ENCODE data around the gene MDH1. TPM values are rescaled to one million over a fixed set of nuclear protein-coding genes. Genes with fewer than 3 reads are reported as not detected.

MDH1 gene
- total and polyA plus RNA-seq, 9 of the 15 experiments (the other 6 are each of a cell fraction or from before 2014, with no cell fraction given): 191 to 1,225 (median 284) TPM

DNA sequence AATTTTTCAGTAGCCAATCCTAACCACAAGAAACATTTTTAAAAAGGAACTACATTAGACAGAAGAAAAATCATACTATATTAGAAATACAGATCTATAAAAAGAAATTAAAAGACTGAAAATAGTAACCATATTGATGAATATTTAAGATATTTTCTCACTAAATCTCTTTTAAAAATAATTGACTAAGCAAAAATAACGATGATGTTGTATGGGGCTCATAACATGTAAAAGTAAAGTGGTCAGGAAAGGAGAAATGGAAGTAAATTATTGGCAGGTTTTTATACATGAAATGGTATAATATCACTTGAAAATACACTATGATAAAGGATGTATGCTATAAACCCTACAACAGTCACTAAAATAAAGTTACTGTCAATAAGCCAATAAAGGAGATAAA, 5.9 kb upstream of the MDH1 start:
- POLR2A ChIA-PET: no interaction called here
- FAIRE-seq: no peak

DNA sequence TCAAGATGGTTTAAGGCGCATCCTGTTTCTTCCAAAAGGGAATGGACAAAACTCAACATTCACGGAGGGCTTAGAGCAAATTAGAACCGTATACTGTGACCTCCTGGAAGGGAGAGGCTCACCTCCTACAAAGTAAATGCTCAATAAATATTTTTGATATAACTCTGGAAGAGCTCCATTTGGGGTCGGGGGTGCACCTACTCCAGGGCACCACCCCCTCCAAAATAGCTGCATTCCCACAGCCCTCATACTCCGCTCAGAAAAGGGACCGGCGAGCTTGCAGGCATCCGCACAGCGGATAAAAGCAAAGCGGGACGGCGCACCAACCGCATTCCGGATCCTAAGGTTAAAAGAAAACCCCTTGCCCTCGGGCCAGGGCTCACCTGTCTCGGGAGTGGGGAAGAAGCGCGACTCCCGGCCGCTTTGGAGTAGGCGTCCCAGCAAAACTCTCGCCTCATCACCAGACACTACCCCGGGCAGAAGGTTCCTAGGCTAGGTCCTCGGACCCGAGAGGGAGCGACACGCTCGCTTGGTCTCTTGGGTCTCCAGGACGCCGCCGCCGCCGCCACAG, 864 bp upstream of the MDH1 start:
- H3K4me1 ChIP-seq (replicated peaks in 1 of 2; ENCODE audit: control insufficient read depth in 2 of 2, insufficient read depth in 2 of 2, low read length in 2 of 2): peaks cover 0 to 14% of the 10 kb centered on the region in 2 experiments; a peak in 3 of 5 replicates
- peak; percentile 7 for ATAC-seq
- CTCF ChIA-PET (ENCODE audit: low intra/inter-chr PET ratio): no interaction called here
- POLR2A ChIA-PET: interaction anchor here (0.7 to 2.7 kb wide), 13 partner anchors 10 to 593 kb away, joined by 3 to 17 read pairs (median 4); partner anchors contain the start of gene UGP2
- no TSS peak for BruUV-seq (replicated peaks)
- peaks cover 16% of the 10 kb centered on the region; the same call in 1 of the 3 replicates for H3K36me3 ChIP-seq (ENCODE audit: control insufficient read depth, insufficient read depth, low read length)
- intact Hi-C loops (cut with micrococcal nuclease) (loop anchor here (10.0 kb wide), 1 partner anchor 257 kb away; the partner anchor contains the start of gene UGP2), in situ Hi-C loops (cut with MboI) (no loop called here)
- no peaks in the 10 kb centered on the region for H3K27me3 ChIP-seq (ENCODE audit: control insufficient read depth in 2 of 2, insufficient read depth in 2 of 2, low read length in 2 of 2)
- no peak for DNase-seq (ENCODE audit: extremely low read depth in 1 of 4, low spot score in 3 of 4)
- peak overlapping the region; percentile 79 for H3K27ac ChIP-seq (ENCODE audit: extremely low read depth, low read depth, low read length)
- no peaks in the 10 kb centered on the region for H3K9me1 ChIP-seq (ENCODE audit: control insufficient read depth, insufficient read depth, low read length)
- under 1% methylated on average over 31 of the region's 33 CpGs for WGBS (ENCODE audit: insufficient coverage, low coverage, missing lambda C conversion rate)
- peaks cover 58% of the 10 kb centered on the region for H3K79me2 ChIP-seq (ENCODE audit: control insufficient read depth, insufficient read depth, low read length)
- H3K9me3 ChIP-seq (replicated peaks; ENCODE audit: control insufficient read depth, insufficient read depth, low read depth, low read length): no peaks in the 10 kb centered on the region
- no peaks in the 10 kb centered on the region for H4K20me1 ChIP-seq (replicated peaks; ENCODE audit: control insufficient read depth, insufficient read depth, low read length)
- peak overlapping the region; percentile 97 for H2AFZ ChIP-seq (ENCODE audit: low read depth, low read length)
- H3K4me3 ChIP-seq: peak overlapping the region; percentile 96
- peak overlapping the region; percentile 97 for H3K4me2 ChIP-seq (ENCODE audit: insufficient read depth, low read length)
- peak overlapping the region; percentile 56 to 91 for H3K9ac ChIP-seq (ENCODE audit: insufficient read depth in 1 of 2, low read depth in 2 of 2, low read length in 2 of 2)
- FAIRE-seq: no peak
- TF ChIP-seq EHMT2 (IDR thresholded peaks at IDR 0.05) (no peak), SREBF1 (IDR thresholded peaks at IDR 0.05; ENCODE audit: borderline replicate concordance, low read depth, low read length) (no peak), EZH2 (IDR thresholded peaks at IDR 0.05; ENCODE audit: borderline replicate concordance, low read depth, low read length) (no peak), POLR2G (IDR thresholded peaks at IDR 0.05; ENCODE audit: low read depth, low read length) (peak; percentile 66), CBX3 (IDR thresholded peaks at IDR 0.05; ENCODE audit: borderline replicate concordance in 1 of 2, low read length in 2 of 2) (0 out of 3 replicates have a peak, but pooled peaks of 1 of the 2 experiments have one; percentile 40), HDAC2 (IDR thresholded peaks at IDR 0.05) (no peak), ZNF644 (tag; IDR thresholded peaks at IDR 0.05; ENCODE audit: low read depth) (no peak), NR2C2 (CRISPR knock-in tag; IDR thresholded peaks at IDR 0.05) (no peak), NR2C2 (tag; IDR thresholded peaks at IDR 0.05) (no peak)
- TF ChIP-seq, protein P1, sequence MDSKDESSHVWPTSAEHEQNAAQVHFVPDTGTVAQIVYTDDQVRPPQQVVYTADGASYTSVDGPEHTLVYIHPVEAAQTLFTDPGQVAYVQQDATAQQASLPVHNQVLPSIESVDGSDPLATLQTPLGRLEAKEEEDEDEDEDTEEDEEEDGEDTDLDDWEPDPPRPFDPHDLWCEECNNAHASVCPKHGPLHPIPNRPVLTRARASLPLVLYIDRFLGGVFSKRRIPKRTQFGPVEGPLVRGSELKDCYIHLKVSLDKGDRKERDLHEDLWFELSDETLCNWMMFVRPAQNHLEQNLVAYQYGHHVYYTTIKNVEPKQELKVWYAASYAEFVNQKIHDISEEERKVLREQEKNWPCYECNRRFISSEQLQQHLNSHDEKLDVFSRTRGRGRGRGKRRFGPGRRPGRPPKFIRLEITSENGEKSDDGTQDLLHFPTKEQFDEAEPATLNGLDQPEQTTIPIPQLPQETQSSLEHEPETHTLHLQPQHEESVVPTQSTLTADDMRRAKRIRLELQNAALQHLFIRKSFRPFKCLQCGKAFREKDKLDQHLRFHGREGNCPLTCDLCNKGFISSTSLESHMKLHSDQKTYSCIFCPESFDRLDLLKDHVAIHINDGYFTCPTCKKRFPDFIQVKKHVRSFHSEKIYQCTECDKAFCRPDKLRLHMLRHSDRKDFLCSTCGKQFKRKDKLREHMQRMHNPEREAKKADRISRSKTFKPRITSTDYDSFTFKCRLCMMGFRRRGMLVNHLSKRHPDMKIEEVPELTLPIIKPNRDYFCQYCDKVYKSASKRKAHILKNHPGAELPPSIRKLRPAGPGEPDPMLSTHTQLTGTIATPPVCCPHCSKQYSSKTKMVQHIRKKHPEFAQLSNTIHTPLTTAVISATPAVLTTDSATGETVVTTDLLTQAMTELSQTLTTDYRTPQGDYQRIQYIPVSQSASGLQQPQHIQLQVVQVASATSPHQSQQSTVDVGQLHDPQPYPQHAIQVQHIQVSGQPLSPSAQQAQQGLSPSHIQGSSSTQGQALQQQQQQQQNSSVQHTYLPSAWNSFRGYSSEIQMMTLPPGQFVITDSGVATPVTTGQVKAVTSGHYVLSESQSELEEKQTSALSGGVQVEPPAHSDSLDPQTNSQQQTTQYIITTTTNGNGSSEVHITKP (IDR thresholded peaks at IDR 0.05; ENCODE audit: partially characterized antibody): peak; percentile 82

More for the DNA sequence above, 5.9 kb upstream of the MDH1 start:
- Histone ChIP-seq H3K79me2 (ENCODE audit: control insufficient read depth, insufficient read depth, low read length) (peaks cover 16% of the 10 kb centered on the region), H3K4me1 (replicated peaks in 1 of 2; ENCODE audit: control insufficient read depth in 2 of 2, insufficient read depth in 2 of 2, low read length in 2 of 2) (no peaks in the 10 kb centered on the region; a peak in 1 of 5 replicates), H3K36me3 (ENCODE audit: control insufficient read depth, insufficient read depth, low read length) (no peaks in the 10 kb centered on the region), H3K4me3 (no peak overlapping the region), H3K4me2 (ENCODE audit: insufficient read depth, low read length) (0 out of 2 replicates have a peak overlapping the region, but pooled peaks have one; percentile 23), H3K27ac (ENCODE audit: extremely low read depth, low read depth, low read length) (peak overlapping the region; percentile 50; the same call in 2 of the 3 replicates), H3K9me3 (replicated peaks; ENCODE audit: control insufficient read depth, insufficient read depth, low read depth, low read length) (no peaks in the 10 kb centered on the region), H3K9me1 (ENCODE audit: control insufficient read depth, insufficient read depth, low read length) (no peaks in the 10 kb centered on the region), H4K20me1 (replicated peaks; ENCODE audit: control insufficient read depth, insufficient read depth, low read length) (no peaks in the 10 kb centered on the region), H3K9ac (ENCODE audit: insufficient read depth in 1 of 2, low read depth in 2 of 2, low read length in 2 of 2) (peak overlapping the region in 1 of 2 experiments; percentile 49; a peak in 2 of 4 replicates), H3K27me3 (ENCODE audit: control insufficient read depth in 2 of 2, insufficient read depth in 2 of 2, low read length in 2 of 2) (no peaks in the 10 kb centered on the region), H2AFZ (ENCODE audit: low read depth, low read length) (peak overlapping the region; percentile 75)
- BruUV-seq (replicated peaks): no TSS peak
- CTCF ChIA-PET (ENCODE audit: low intra/inter-chr PET ratio): no interaction called here
- intact Hi-C loops (cut with micrococcal nuclease): loop anchor here (10.0 kb wide), 1 partner anchor 262 kb away; the partner anchor contains the start of gene UGP2
- DNase-seq (ENCODE audit: extremely low read depth in 1 of 4, low spot score in 3 of 4): no peak
- WGBS (ENCODE audit: insufficient coverage, low coverage, missing lambda C conversion rate): 33% methylated on average over 1 of the region's 1 CpG
- no peak for ATAC-seq
- in situ Hi-C loops (cut with MboI): no loop called here
- TF ChIP-seq ZNF316 (IDR thresholded peaks at IDR 0.05): peak; percentile 74
- TF ChIP-seq MAZ (CRISPR knock-in tag; conservative IDR thresholded peaks at IDR 0.05 in 1 of 2, IDR thresholded peaks at IDR 0.05 in 1 of 2): no peak
- peak; percentile 47; the same call in 1 of the 2 replicates for TF ChIP-seq C11orf30 (IDR thresholded peaks at IDR 0.05; ENCODE audit: low read depth)
- TF ChIP-seq ZFX (CRISPR knock-in tag; IDR thresholded peaks at IDR 0.05): no peak

Data from K562 (cell line).